Right atrium auricular region (tissue), 2 donors: ENCODE results near the gene AFF4. TPM values are rescaled to one million over a fixed set of nuclear protein-coding genes. Genes with fewer than 3 reads are reported as not detected.
"Not testable (repeated sequence)": the region's sequence is repeated elsewhere in the genome, so short reads cannot be mapped to it uniquely, and the experiment has no call there.

ENCODE experiments used
- DNase-seq: peaks from one replicate; pipeline ENCODE4 v3.0.0-alpha.2; 2019; ENCODE audit warnings: low spot score
- H3K27ac ChIP-seq, 2 donors: fragments of 200-600 bp; sonication (generic); 1 replicate in 1 of 2; 2 replicates in 1 of 2; pipeline ENCODE4 v1.5.1; 2016 to 2019
- H3K27me3 ChIP-seq, 2 donors: fragments of 200-600 bp; sonication (generic); one replicate each; pipeline versions ENCODE4 v1.5.1 to v1.6.0; 2017 to 2019
- H3K36me3 ChIP-seq: fragments of 200-600 bp; sonication (generic); one replicate; pipeline ENCODE4 v1.5.1; 2016
- H3K4me1 ChIP-seq, 2 donors: fragments of 200-600 bp; sonication (generic); one replicate each; pipeline versions ENCODE4 v1.5.1 to v1.6.0; 2017 to 2019
- H3K4me3 ChIP-seq, 2 donors: fragments of 200-600 bp; sonication (generic); 1 replicate in 1 of 2; 2 replicates in 1 of 2; pipeline ENCODE4 v1.5.1; 2017 to 2019; ENCODE audit warnings: mild to moderate bottlenecking in 1 of 2, moderate library complexity in 1 of 2
- H3K9me3 ChIP-seq, 2 donors: fragments of 200-600 bp; sonication (generic); one replicate each; pipeline ENCODE4 v1.5.1; 2019
- CTCF ChIP-seq, 2 donors: fragments of 200-600 bp; sonication (generic); IDR thresholded peaks; one replicate each; pipeline ENCODE4 v1.5.1; 2019; ENCODE audit warnings: antibody characterized with exemption in 2 of 2
- total RNA-seq, 2 donors: library from RNA; depleted of rRNA; stranded (reverse); fragments of >200 nt; gene quantifications; one replicate each; pipeline ENCODE4 v1.1.0, GENCODE V29; 2016

AFF4 gene
- total RNA-seq, 2 donors from 2014 or later = 36.8 to 47.3 TPM

DNA sequence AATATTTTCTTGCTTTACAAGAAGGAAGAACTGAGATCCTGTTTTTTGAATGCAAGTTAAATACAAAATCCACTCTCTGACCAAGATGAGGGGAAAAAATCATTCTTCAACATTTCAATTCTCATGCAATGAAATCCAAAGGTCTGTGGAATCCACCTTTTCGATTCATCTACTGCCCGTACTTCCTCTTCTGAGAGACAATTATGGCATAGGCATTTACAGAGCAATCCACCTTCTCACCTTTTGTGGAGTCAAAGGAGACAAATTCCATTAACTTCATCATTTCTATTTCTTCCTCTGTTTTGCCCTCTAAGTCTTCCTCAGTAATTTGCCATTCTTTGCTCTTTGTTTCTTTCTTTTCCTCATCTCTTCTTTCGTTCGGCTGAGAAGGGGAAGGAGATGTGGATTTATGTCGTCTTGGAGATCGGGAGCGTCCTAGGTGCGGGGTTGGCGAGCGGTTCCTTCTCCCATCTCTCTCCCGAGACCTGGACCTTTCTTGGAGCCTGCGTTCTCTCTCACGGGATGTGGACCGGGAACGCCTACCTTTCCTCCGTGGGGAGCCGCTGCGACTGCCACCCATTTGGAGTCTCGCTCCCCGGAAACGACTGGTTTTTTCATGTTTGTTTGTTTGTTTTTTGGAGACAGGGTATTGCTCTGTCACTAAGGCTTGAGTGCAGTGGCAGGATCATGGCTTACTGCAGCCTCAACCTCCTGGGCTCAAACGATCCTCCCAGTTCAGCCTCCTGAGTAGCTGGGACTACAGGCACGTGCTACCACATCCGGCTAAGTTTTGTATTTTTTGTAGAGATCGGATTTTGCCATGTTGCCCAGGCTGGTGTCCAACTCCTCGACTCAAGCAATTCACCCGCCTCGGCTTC lies 24.3 kb upstream of the AFF4 start:
- Histone ChIP-seq H3K36me3 (no peaks in the 10 kb centered on the region), H3K9me3 (no peaks in the 10 kb centered on the region), H3K27ac (no peak overlapping the region), H3K4me1 (no peaks in the 10 kb centered on the region), H3K27me3 (no peaks in the 10 kb centered on the region), H3K4me3 (no peak overlapping the region)
- no peak for TF ChIP-seq CTCF (IDR thresholded peaks at IDR 0.05)
- peak; percentile 32 for DNase-seq

DNA sequence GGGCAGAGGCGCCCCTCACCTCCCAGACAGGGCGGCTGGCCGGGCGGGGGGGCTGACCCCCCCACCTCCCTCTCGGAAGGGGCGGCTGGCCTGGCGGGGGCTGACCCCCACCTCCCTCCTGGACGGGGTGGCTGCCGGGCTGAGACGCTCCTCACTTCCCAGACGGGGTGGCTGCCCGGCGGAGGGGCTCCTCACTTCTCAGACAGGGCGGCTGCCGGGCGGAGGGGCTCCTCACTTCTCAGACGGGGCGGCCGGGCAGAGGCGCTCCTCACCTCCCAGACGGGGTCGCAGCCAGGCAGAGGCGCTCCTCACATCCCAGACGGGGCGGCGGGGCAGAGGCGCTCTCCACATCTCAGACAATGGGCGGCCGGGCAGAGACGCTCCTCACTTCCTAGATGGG lies 19.5 kb upstream of the AFF4 start:
- H3K9me3 ChIP-seq, H3K27me3 ChIP-seq, DNase-seq, H3K27ac ChIP-seq, H3K4me3 ChIP-seq, H3K36me3 ChIP-seq, H3K4me1 ChIP-seq: not testable (repeated sequence)

DNA sequence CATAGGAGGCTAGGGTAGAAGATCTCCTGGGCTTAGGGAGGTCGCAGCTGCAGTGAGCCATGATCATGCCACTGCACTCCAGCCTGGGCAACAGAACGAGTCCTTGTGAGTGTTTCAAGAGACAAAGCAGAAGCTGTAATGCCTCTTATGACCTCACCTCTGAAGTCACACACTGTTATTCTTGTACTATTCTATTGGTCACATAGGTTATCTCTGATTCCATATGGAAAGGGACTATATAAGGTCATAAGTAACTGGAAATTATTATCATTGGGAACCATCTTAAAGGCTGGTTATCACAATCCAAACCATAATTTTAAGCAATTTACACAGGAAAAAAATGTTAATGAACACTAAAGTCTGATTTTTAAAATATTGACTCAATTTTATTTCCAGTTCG lies 17.9 kb upstream of the AFF4 start:
- H3K27ac ChIP-seq = no peak overlapping the region
- DNase-seq = no peak
- no peaks in the 10 kb centered on the region for H3K9me3 ChIP-seq
- H3K4me3 ChIP-seq = no peak overlapping the region
- H3K27me3 ChIP-seq = no peaks in the 10 kb centered on the region
- H3K36me3 ChIP-seq = no peaks in the 10 kb centered on the region
- TF ChIP-seq CTCF (IDR thresholded peaks at IDR 0.05) = no peak
- H3K4me1 ChIP-seq = no peaks in the 10 kb centered on the region

DNA sequence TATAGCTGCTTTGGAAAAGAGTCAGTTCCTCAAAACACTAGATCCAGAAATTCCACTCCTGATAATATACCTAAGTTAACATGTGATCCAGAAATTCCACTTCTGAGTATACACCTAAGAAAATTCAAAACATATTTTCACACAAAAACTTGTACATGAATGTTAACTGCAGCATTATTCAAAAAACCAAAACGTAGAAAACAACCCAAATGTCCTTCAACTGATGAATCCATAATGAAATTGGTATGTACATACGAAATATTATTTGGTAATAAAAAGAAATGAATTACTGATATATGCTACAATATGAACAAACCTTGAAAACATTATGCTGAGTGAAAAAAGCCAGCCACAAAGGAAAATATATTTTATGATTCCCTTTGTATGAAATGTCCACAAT lies 16.5 kb upstream of the AFF4 start:
- no peaks in the 10 kb centered on the region for H3K27me3 ChIP-seq
- no peaks in the 10 kb centered on the region for H3K36me3 ChIP-seq
- no peak overlapping the region for H3K4me3 ChIP-seq
- DNase-seq = no peak
- no peak overlapping the region for H3K27ac ChIP-seq
- no peaks in the 10 kb centered on the region for H3K4me1 ChIP-seq
- TF ChIP-seq CTCF (IDR thresholded peaks at IDR 0.05) = no peak
- no peaks in the 10 kb centered on the region for H3K9me3 ChIP-seq

- H3K27ac ChIP-seq = no peak overlapping the region
- TF ChIP-seq CTCF (IDR thresholded peaks at IDR 0.05) = no peak
- no peaks in the 10 kb centered on the region for H3K27me3 ChIP-seq
- H3K4me1 ChIP-seq = no peaks in the 10 kb centered on the region
- no peaks in the 10 kb centered on the region for H3K9me3 ChIP-seq
- no peak for DNase-seq
- H3K36me3 ChIP-seq = no peaks in the 10 kb centered on the region
- no peak overlapping the region for H3K4me3 ChIP-seq
Measured at GRCh38 chr5:132979367-132979940, 16.0 kb upstream of the AFF4 start.

GRCh38 chr5:132976852-132977251 lies 13.4 kb upstream of the AFF4 start:
- no peak for TF ChIP-seq CTCF (IDR thresholded peaks at IDR 0.05)
- DNase-seq = no peak
- H3K9me3 ChIP-seq = no peaks in the 10 kb centered on the region
- H3K4me3 ChIP-seq = no peak overlapping the region
- no peaks in the 10 kb centered on the region for H3K36me3 ChIP-seq
- H3K27ac ChIP-seq = no peak overlapping the region
- H3K4me1 ChIP-seq = no peaks in the 10 kb centered on the region
- H3K27me3 ChIP-seq = no peaks in the 10 kb centered on the region

GRCh38 chr5:132972436-132972828 lies 9.0 kb upstream of the AFF4 start:
- not testable (repeated sequence) for H3K27ac ChIP-seq, H3K4me1 ChIP-seq, H3K27me3 ChIP-seq, H3K9me3 ChIP-seq, DNase-seq, H3K4me3 ChIP-seq, H3K36me3 ChIP-seq
